Vagina (tissue), 2 donors: ENCODE measurements around the gene IRF8. TPM values are rescaled to one million over a fixed set of nuclear protein-coding genes. Genes with fewer than 3 reads are reported as not detected.

Experiments
- DNase-seq, 2 donors: peaks; one replicate each; pipeline ENCODE4 v3.0.0-alpha.2; 2017; ENCODE audit errors: extremely low spot score in 2 of 2
- H3K27ac ChIP-seq: fragments of 200-600 bp; sonication (generic); one replicate; pipeline ENCODE4 v1.5.1; 2019
- H3K27me3 ChIP-seq: fragments of 200-600 bp; sonication (generic); one replicate; pipeline ENCODE4 v1.5.1; 2019
- H3K36me3 ChIP-seq, 2 donors: fragments of 200-600 bp; sonication (generic); one replicate each; pipeline ENCODE4 v1.5.1; 2017 to 2019
- H3K4me1 ChIP-seq: fragments of 200-600 bp; sonication (generic); one replicate; pipeline ENCODE4 v1.5.1; 2019
- H3K4me3 ChIP-seq, 2 donors: fragments of 200-600 bp; sonication (generic); 1 replicate in 1 of 2; 2 replicates in 1 of 2; pipeline ENCODE4 v1.5.1; 2016 to 2019
- H3K9me3 ChIP-seq: fragments of 200-600 bp; sonication (generic); one replicate; pipeline ENCODE4 v1.5.1; 2019
- POLR2A ChIP-seq, 2 donors: fragments of 450-650 bp; IDR thresholded peaks; one replicate each; pipeline ENCODE4 v1.6.1; 2017; ENCODE audit warnings: antibody characterized with exemption in 2 of 2, mild to moderate bottlenecking in 2 of 2, moderate library complexity in 2 of 2
- POLR2AphosphoS5 ChIP-seq, 2 donors: sonication (generic); formaldehyde crosslinking; IDR thresholded peaks; one replicate each; pipeline ENCODE4 v1.9.0; 2017; ENCODE audit warnings: antibody characterized with exemption in 2 of 2, mild to moderate bottlenecking in 2 of 2, low read depth in 1 of 2; ENCODE audit not compliant: insufficient read depth in 1 of 2
- intact Hi-C: fragments of 100-400 bp; cut with DNase I; formaldehyde crosslinking; loops from one replicate; pipeline ENCODE4 v1.15.1; 2023
- total RNA-seq: library from RNA; depleted of rRNA; stranded (reverse); fragments of >200 nt; gene quantifications from one replicate; pipeline ENCODE4 v1.2.3, GENCODE V29; 2016
- TF ChIP-seq, protein P1 (sequence below), 3 experiments: fragments of 450-650 bp in 2 of 3; fragments of 200-600 bp in 1 of 3; sonication (generic) in 1 of 3; IDR thresholded peaks; one replicate each; pipeline ENCODE4 v1.5.1; 2017 to 2019; ENCODE audit warnings: antibody characterized with exemption in 3 of 3, mild to moderate bottlenecking in 2 of 3, moderate library complexity in 2 of 3

The IRF8 gene
- total RNA-seq, 1 donor from 2014 or later, result 7.6 TPM

- Histone ChIP-seq H3K36me3 (no peaks in the 10 kb centered on the region), H3K4me1 (no peaks in the 10 kb centered on the region), H3K4me3 (no peak overlapping the region), H3K27me3 (no peaks in the 10 kb centered on the region), H3K27ac (no peak overlapping the region), H3K9me3 (no peaks in the 10 kb centered on the region)
- TF ChIP-seq, protein P1, sequence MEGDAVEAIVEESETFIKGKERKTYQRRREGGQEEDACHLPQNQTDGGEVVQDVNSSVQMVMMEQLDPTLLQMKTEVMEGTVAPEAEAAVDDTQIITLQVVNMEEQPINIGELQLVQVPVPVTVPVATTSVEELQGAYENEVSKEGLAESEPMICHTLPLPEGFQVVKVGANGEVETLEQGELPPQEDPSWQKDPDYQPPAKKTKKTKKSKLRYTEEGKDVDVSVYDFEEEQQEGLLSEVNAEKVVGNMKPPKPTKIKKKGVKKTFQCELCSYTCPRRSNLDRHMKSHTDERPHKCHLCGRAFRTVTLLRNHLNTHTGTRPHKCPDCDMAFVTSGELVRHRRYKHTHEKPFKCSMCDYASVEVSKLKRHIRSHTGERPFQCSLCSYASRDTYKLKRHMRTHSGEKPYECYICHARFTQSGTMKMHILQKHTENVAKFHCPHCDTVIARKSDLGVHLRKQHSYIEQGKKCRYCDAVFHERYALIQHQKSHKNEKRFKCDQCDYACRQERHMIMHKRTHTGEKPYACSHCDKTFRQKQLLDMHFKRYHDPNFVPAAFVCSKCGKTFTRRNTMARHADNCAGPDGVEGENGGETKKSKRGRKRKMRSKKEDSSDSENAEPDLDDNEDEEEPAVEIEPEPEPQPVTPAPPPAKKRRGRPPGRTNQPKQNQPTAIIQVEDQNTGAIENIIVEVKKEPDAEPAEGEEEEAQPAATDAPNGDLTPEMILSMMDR (IDR thresholded peaks at IDR 0.05), result no peak
- TF ChIP-seq POLR2AphosphoS5 (IDR thresholded peaks at IDR 0.05; ENCODE audit: insufficient read depth in 1 of 2, low read depth in 1 of 2) (no peak), POLR2A (IDR thresholded peaks at IDR 0.05) (no peak)
- DNase-seq, result no peak
- intact Hi-C loops, result no loop called here
Observed at GRCh38 chr16:85935391-85935973, 36.5 kb downstream of the IRF8 start.

- DNase-seq, result no peak
- Histone ChIP-seq H3K4me3 (no peak overlapping the region), H3K36me3 (no peaks in the 10 kb centered on the region), H3K9me3 (no peaks in the 10 kb centered on the region), H3K4me1 (no peaks in the 10 kb centered on the region), H3K27ac (no peak overlapping the region), H3K27me3 (no peaks in the 10 kb centered on the region)
- TF ChIP-seq, protein P1 (IDR thresholded peaks at IDR 0.05), result no peak
- TF ChIP-seq POLR2AphosphoS5 (IDR thresholded peaks at IDR 0.05; ENCODE audit: insufficient read depth in 1 of 2, low read depth in 1 of 2), result no peak
- no peak for TF ChIP-seq POLR2A (IDR thresholded peaks at IDR 0.05)
- intact Hi-C loops, result no loop called here
Observed at GRCh38 chr16:85935974-85936760, 37.2 kb downstream of the IRF8 start.

DNA sequence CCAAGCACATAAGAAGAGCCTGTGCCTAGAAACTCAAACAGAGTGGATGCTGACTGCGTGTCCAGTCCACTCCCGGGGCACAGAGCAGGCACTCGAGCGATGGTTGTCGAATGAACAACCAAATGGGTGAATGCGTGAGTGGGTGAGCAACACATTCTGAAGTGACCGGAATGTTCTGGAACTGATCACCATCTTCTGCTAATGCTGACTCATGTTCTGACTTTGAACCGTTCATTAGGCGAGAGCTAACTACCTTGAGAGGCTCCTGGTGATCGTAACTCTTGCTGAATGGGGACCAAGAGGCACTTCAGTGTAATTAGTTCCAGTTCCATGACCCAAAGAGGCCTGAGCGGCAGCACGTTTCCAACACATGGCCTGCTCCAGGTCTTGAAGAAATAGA lies 37.9 kb downstream of the IRF8 start:
- H3K27ac ChIP-seq, result no peak overlapping the region

DNA sequence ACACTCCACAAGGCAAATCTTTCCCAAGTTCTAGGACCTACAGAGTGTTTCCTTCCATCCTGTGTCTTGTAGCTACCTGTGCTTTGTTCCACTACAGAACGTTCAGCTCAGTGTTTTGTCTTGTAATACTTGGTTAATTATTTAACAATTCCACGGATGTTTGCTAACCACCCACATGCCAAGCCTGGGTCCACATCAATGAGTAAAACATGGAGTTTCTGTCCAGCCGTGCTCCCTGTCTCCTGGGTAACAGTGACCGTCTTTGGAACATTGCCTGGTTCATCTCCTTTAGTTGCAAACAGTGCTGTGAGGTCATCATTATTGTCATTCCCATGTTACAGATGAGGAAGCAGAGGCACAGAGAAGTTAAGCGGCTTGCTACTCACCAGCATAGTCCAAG lies 41.3 kb downstream of the IRF8 start:
- TF ChIP-seq POLR2AphosphoS5 (IDR thresholded peaks at IDR 0.05; ENCODE audit: insufficient read depth in 1 of 2, low read depth in 1 of 2), result no peak
- TF ChIP-seq, protein P1 (IDR thresholded peaks at IDR 0.05), result no peak
- TF ChIP-seq POLR2A (IDR thresholded peaks at IDR 0.05), result no peak
- no peaks in the 10 kb centered on the region for H3K27me3 ChIP-seq
- DNase-seq, result no peak
- H3K4me1 ChIP-seq, result no peaks in the 10 kb centered on the region
- H3K4me3 ChIP-seq, result no peak overlapping the region
- H3K9me3 ChIP-seq, result no peaks in the 10 kb centered on the region
- intact Hi-C loops, result no loop called here
- H3K27ac ChIP-seq, result no peak overlapping the region
- H3K36me3 ChIP-seq, result no peaks in the 10 kb centered on the region

More for the DNA sequence above, 37.9 kb downstream of the IRF8 start:
- Histone ChIP-seq H3K4me3 (no peak overlapping the region), H3K4me1 (no peaks in the 10 kb centered on the region), H3K9me3 (no peaks in the 10 kb centered on the region), H3K36me3 (no peaks in the 10 kb centered on the region), H3K27me3 (no peaks in the 10 kb centered on the region)
- intact Hi-C loops, result no loop called here
- no peak for DNase-seq
- TF ChIP-seq, protein P1 (IDR thresholded peaks at IDR 0.05), result no peak
- no peak for TF ChIP-seq POLR2AphosphoS5 (IDR thresholded peaks at IDR 0.05; ENCODE audit: insufficient read depth in 1 of 2, low read depth in 1 of 2)
- no peak for TF ChIP-seq POLR2A (IDR thresholded peaks at IDR 0.05)
